GM11168 (cell line): ENCODE data around the gene SLC30A4.
"Not testable (repeated sequence)": the region's sequence is repeated elsewhere in the genome, so short reads cannot be mapped to it uniquely, and the experiment has no call there.

Experiments used
- in situ Hi-C: fragments of 300-500 bp; cut with MboI; formaldehyde crosslinking; loops from one replicate; pipeline ENCODE4 v1.12.0; 2022; ENCODE audit warnings: low sequenced_read_pairs; ENCODE audit not compliant: unreplicated experiment

The SLC30A4 gene

DNA sequence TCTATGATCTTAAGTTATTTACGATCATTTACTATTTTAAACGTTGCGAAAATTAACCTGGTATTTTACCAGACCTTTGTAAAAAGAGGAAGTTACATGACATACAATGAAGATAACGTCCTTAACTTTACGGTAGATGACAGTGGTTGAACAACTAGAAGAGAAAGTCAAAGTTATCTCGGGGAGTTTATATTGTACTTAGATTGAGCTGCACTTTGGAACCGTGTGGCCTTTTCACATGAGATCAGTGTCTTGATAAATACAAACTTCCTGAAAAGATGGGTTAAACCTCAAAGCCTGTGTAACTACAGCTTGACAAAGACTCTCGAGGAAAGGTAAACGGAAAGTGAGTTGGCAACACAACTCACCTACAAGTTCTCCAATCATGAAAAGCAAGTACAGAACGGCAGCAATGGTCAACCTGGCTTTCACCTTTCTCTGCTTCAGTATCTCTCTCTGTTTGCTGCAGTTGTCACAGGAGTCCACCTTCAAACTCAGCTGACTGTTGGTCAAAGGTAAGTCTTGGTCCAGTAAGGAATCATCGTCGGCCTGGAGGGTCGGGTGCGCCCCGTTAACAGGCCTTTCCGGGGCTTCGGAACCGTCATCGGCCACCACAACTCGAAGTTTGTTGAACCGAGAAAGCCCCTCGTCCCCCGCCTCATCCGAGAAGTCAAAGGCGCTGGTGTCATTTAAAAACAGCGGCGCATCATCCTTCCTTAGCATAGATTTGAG, 793 bp downstream of the SLC30A4 start:
- in situ Hi-C loops: loop anchor here (5.0 kb wide), 1 partner anchor 91 kb away; no protein-coding TSS in a partner anchor

DNA sequence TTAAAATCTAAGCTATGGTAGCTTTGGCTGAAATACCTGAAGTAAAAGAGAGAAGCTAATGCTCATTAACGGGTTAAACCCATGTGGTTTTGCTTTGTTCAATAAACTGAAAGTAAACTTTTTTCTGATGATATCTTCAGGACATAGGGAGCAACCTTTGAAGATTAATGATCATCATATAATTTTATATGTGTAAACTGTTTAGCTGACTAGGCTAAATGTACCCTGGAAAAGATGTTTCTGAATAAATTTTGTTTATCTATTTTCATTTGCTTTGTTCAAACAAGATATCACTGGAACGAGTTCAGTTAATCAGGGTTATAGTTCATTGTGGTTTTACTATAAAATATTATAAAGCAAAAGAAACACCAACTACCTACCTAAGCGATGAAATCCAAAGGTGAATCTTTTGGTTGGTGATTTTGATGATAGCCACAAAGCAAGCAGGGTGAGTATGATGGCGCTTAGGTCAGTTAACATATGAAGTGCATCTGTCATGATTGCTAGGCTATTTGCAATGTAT, 11.7 kb downstream of the SLC30A4 start:
- in situ Hi-C loops: no loop called here

DNA sequence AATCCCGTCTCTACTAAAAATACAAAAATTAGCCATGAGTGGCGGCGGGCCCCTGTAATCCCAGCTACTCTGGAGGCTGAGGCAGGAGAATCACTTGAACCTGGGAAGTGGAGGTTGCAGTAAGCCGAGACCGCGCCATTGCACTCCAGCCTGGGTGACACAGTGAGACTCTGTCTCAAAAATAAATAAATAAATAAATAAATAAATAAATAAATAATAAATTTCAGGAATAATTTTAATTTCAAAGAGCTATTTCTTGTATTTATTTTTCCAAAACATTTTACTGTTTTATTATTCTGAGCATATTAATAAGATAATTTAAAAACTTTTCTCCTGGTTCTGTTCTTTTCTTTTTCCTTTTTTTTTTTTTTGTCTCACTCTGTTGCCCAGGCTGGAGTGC, 15.4 kb downstream of the SLC30A4 start:
- in situ Hi-C loops: not testable (repeated sequence)

GRCh38 chr15:45499426-45499825, 23.1 kb downstream of the SLC30A4 start:
- in situ Hi-C loops: no loop called here

GRCh38 chr15:45498701-45499100, 23.9 kb downstream of the SLC30A4 start:
- in situ Hi-C loops: no loop called here

GRCh38 chr15:45497261-45497660, 25.3 kb downstream of the SLC30A4 start:
- in situ Hi-C loops: no loop called here

DNA sequence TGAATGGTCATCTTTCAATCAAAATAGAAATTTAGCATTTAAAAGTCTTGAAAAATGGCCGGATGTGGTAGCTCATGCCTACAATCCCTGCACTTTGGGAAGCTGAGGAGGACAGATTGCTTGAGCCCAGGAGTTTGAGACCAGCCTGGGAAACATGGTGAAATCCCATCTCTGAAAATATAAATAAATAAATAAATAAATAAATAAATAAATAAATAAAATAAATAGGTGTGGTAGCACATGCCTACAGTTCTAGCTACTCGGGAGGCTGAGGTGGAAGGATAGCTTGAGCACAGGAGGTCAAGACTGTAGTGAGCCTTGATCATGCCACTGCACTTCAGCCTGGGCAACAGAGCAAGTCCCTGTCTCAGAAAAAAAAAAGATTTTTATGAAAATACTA, 25.9 kb downstream of the SLC30A4 start:
- in situ Hi-C loops: no loop called here

DNA sequence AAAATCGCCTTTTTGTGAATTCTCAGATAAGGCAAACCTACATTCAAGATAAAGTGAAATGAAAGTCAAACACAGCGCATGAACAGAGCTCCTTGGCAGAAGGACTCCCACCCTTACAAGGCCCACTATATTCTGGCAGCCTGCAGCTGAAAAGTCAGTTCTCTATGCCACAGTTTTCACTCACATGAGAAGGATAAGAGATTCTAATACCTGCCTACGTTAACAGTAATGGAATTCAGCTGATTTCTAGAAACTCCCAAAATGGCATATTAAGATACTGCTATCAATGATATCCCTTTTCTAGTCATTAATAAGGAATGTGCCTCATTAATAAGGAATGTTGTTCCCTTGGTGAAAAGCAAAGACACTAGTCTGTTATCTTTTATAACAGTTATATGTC, 27.0 kb downstream of the SLC30A4 start:
- in situ Hi-C loops: no loop called here

- in situ Hi-C loops: no loop called here
Measured at GRCh38 chr15:45489690-45490238, 32.8 kb downstream of the SLC30A4 start.

- in situ Hi-C loops: no loop called here
Measured at GRCh38 chr15:45486317-45486716, 36.2 kb downstream of the SLC30A4 start.

GRCh38 chr15:45481135-45481534, 41.4 kb downstream of the SLC30A4 start:
- in situ Hi-C loops: no loop called here

DNA sequence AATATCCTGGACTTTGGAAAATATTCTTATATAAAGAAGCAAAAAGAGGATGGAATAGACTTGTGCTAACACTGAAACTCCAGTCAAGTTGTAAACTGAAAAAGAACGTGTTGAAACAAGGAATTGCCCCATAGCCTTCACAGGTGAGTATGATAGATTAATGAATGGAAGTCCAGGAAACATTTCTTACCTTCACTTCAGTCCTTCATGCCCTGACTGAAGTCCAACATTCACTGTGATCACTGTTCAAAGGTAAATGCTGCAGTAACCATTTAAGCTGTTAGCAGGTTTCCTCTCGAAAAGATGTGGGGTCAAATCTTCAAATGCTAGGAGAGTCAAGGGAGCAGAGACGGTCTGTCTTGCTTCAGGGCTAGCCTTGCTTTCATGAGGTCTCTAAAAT, 46.1 kb downstream of the SLC30A4 start:
- in situ Hi-C loops: no loop called here

DNA sequence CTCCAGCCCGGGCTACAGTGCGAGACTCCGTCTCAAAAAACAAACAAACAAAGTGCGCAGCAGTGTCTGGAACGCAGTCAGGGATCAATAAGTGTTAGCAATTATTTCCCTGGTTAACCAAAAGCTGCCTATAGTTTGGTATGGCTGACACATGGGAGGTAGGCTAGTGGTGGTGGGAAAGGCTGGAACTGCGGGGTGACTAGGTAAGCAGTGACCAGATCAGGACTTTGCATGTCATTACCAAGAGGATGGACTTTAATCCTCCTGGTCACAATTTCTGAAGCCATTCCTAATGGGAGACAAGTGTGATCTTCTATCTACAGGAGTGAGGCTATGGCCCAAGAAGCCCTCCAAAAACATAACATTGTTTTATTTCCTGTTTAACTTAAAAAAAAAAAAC, 47.8 kb downstream of the SLC30A4 start:
- in situ Hi-C loops: no loop called here

- in situ Hi-C loops: no loop called here
Measured at GRCh38 chr15:45473068-45473467, 49.5 kb downstream of the SLC30A4 start.

DNA sequence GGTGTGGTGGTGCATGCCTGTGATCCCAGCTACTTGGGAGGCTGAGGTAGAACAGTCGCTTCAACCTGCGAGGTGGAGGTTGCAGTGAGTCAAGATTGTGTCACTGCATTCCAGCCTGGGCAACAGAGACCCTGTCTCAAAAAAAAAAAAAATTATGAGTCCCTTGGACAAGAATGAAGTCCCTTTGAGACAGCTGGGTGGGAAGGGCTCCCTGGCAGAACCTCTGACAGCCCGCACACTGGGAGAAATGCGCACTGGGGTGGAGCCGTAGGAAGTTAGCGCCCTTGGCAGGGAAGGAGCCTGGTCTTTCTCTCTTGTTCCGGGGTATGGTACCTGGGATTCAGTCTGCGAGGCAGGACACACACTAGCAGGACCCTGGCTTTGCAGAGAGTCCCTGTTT, 51.4 kb downstream of the SLC30A4 start:
- in situ Hi-C loops: no loop called here

DNA sequence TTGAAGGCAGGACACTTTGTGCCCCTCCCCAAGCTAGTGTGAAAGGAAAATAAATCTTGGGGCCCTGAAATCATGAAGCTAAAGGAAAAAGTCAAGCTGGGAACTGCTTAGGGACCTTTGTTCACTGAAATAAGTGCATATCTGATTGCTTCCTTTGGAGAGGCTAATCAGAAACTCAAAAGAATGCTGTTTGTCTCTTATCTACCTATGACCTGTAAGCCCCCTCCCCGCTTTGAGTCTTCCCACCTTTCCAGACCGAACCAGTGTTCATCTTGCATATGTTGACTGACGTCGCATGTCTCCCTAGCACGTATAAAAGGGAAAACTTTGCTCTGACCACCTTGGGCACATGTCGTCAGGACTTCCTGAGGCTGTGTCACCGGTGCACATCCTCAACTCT, 53.1 kb downstream of the SLC30A4 start:
- in situ Hi-C loops: no loop called here

- in situ Hi-C loops: no loop called here
Measured at GRCh38 chr15:45469027-45469426, 53.5 kb downstream of the SLC30A4 start.

DNA sequence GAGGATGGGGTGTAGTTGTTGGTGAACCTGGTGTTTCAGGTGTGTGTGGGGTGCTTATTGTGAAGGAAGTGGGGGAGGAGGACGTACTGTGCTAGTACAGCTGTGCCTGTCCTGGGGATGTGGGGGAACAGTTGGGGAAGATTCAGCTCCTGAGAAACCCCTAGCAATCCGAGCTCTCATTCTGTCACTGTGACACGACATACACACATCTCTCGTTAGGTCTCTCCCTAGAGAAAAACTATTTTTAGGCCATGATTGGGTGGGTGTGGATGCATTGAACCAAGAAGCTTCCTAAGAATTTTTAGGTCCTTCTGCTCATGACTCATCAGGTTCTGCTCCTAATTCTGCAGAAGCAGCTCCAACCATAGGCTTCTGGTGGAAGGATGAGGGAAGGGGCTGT, 54.3 kb downstream of the SLC30A4 start:
- in situ Hi-C loops: no loop called here

DNA sequence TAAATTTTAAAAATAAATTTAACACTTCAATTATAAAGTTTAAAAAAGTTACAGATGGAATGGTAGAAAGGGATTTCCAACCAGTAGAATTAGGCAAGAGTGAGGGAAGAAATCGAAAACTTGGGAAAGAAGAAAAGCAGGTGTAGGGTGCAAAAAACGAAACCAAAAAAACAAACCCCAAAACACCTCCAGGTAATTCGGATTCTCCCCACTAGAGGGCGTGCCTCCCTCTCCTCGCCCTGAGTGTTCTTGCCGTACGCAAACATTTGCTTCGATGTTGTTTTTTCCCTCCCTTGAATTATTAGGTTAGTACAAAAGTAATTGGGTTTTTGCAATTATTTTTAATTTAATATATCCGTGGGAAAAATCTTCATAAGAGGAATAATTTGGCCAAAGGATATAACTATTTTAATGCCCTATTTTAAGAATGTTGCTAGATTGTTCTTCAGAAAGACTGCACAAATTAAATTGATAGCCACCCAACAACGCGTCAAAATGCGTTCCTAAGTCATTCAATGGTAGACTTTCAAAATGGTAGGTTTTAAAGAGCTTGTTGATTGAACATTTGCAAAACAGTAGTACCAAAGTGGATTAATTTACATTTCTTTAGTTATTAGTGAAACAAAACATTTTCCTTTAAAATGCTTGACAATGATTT, 63.7 kb downstream of the SLC30A4 start:
- in situ Hi-C loops: loop anchor here (5.0 to 10.0 kb wide), 2 partner anchors 37 to 156 kb away; no protein-coding TSS in a partner anchor

DNA sequence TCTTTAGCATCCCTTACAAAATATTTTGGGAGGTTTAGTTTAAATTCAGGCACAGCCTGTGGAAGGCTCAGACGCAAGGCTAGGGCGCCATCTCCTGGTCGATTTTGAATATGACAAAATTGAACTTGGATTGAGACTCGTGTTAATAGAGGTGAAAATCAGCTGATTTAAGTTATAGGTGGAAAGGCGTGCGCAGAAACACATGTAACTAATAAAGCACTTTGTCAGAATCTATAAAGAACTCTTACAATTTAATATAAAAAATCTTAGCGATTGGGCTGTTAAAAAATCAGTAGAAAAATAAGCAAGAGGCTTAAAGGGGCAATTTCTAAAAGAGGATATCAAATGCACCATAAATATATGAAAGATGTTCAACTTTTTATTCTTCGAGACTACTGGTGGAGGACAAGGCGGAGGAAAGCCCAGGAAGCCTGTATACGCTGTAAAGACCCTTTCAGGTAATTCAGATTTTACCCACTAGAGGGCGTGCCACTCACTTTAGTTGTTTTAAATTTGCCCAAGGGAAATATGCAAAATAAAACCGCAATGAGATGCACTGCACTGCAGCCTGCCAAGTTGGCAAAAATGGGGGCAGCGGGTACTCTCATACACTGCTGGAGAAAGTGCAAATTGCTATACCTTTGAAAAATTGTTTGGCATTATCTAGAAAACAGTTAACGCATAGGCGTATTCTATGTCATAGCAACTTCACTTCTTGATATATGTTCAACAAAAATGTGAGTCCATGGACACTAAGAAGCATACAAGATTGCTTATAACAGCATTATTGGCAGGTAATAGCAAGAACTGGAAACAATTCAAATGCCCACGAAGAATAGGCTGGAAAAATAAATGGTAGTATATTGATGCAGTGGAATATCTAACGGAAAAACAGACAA, 64.7 kb downstream of the SLC30A4 start:
- in situ Hi-C loops: loop anchor here (5.0 to 10.0 kb wide), 2 partner anchors 36 to 157 kb away; no protein-coding TSS in a partner anchor
